ENCODE results near the gene MUC5AC.
"Not testable (repeated sequence)": the region's sequence is repeated elsewhere in the genome, so short reads cannot be mapped to it uniquely, and the experiment has no call there.

Gene MUC5AC

GRCh38 chr11:1238767-1239595 is 81.2 kb downstream of the MUC5AC start:
- TF ChIP-seq CTCF (IDR thresholded peaks at IDR 0.05; ENCODE audit: extremely low read depth, missing control alignments), result no peak
- no peak for DNase-seq (ENCODE audit: low spot score)

GRCh38 chr11:1239596-1240205 is 81.9 kb downstream of the MUC5AC start:
- no peak for TF ChIP-seq CTCF (IDR thresholded peaks at IDR 0.05; ENCODE audit: extremely low read depth, missing control alignments)

GRCh38 chr11:1240771-1241170 is 83.0 kb downstream of the MUC5AC start:
- no peak for TF ChIP-seq CTCF (IDR thresholded peaks at IDR 0.05; ENCODE audit: extremely low read depth, missing control alignments)
- DNase-seq (ENCODE audit: low spot score), result no peak

More at GRCh38 chr11:1239596-1240205, 81.9 kb downstream of the MUC5AC start:
- DNase-seq (ENCODE audit: low spot score), result no peak

- no peak for DNase-seq (ENCODE audit: low spot score)
- TF ChIP-seq CTCF (IDR thresholded peaks at IDR 0.05; ENCODE audit: extremely low read depth, missing control alignments), result no peak
Observed at GRCh38 chr11:1241706-1242105, 84.0 kb downstream of the MUC5AC start.

- DNase-seq (ENCODE audit: low spot score), result no peak
- no peak for TF ChIP-seq CTCF (IDR thresholded peaks at IDR 0.05; ENCODE audit: extremely low read depth, missing control alignments)
Observed at GRCh38 chr11:1242289-1242688, 84.5 kb downstream of the MUC5AC start.

GRCh38 chr11:1242751-1243150 is 85.0 kb downstream of the MUC5AC start:
- not testable (repeated sequence) for DNase-seq (ENCODE audit: low spot score)

- not testable (repeated sequence) for DNase-seq (ENCODE audit: low spot score)
Observed at GRCh38 chr11:1243521-1243920, 85.8 kb downstream of the MUC5AC start.

- DNase-seq (ENCODE audit: low spot score), result not testable (repeated sequence)
Observed at GRCh38 chr11:1244557-1244956, 86.8 kb downstream of the MUC5AC start.

- DNase-seq (ENCODE audit: low spot score), result not testable (repeated sequence)
Observed at GRCh38 chr11:1245717-1246116, 88.0 kb downstream of the MUC5AC start.

GRCh38 chr11:1246301-1246700 is 88.5 kb downstream of the MUC5AC start:
- not testable (repeated sequence) for DNase-seq (ENCODE audit: low spot score)

GRCh38 chr11:1247026-1247425 is 89.3 kb downstream of the MUC5AC start:
- not testable (repeated sequence) for DNase-seq (ENCODE audit: low spot score)

- DNase-seq (ENCODE audit: low spot score), result not testable (repeated sequence)
Observed at GRCh38 chr11:1248951-1249350, 91.2 kb downstream of the MUC5AC start.

- not testable (repeated sequence) for DNase-seq (ENCODE audit: low spot score)
Observed at GRCh38 chr11:1250411-1250810, 92.7 kb downstream of the MUC5AC start.
